IMR-90 (cell line): ENCODE results near the gene FBXL4. TPM values are rescaled to one million over a fixed set of nuclear protein-coding genes. Genes with fewer than 3 reads are reported as not detected.

Source experiments
- ATAC-seq: fragments of 200-7000 bp; cut with Tn5 transposase; 2 replicates; pipeline ENCODE4 v1.9.1; 2020; ENCODE audit warnings: low read depth, mild to moderate bottlenecking, moderate library complexity
- BruUV-seq: library from RNA; stranded (reverse); fragments of 400-500 nt; replicated peaks from 2 replicates; lab custom pipeline; 2021; lab: Mats Ljungman, UMichigan
- CTCF ChIA-PET: fragments of 300-600 bp; formaldehyde crosslinking; extraction: SDS; loops from one replicate; lab custom pipeline; 2021; ENCODE audit warnings: antibody characterized with exemption; lab: Yijun Ruan, JAX
- POLR2A ChIA-PET: fragments of 300-600 bp; sonication (Branson Sonifier 250); formaldehyde crosslinking; loops from one replicate; lab custom pipeline; 2022; ENCODE audit warnings: antibody characterized with exemption; ENCODE audit not compliant: unreplicated experiment; lab: Charles Lee
- DNase-seq: peaks from one replicate; pipeline ENCODE4 v3.0.0; 2013
- H2AFZ ChIP-seq: replicated peaks from 2 replicates; pipeline ENCODE3; 2013; ENCODE audit warnings: low read length, mild to moderate bottlenecking; ENCODE audit not compliant: poor library complexity
- H2AK5ac ChIP-seq: 2 replicates; pipeline ENCODE4 v1.6.1; 2013; ENCODE audit warnings: low read depth, low read length, inconsistent platforms
- H2AK9ac ChIP-seq: replicated peaks from 2 replicates; pipeline ENCODE3; 2013; ENCODE audit warnings: mild to moderate bottlenecking, low read depth, low read length, moderate library complexity; ENCODE audit not compliant: poor library complexity
- H2BK120ac ChIP-seq: 2 replicates; pipeline ENCODE4 v1.6.1; 2013; ENCODE audit warnings: low read depth, low read length, inconsistent platforms
- H2BK15ac ChIP-seq: 3 replicates; pipeline ENCODE4 v1.6.1; 2013; ENCODE audit warnings: low read depth, low read length, inconsistent platforms
- H2BK20ac ChIP-seq: 2 replicates; pipeline ENCODE4 v1.6.1; 2013; ENCODE audit warnings: low read depth, mild to moderate bottlenecking, inconsistent platforms, low read length, moderate library complexity
- H2BK5ac ChIP-seq: 2 replicates; pipeline ENCODE4 v1.6.1; 2013; ENCODE audit warnings: mild to moderate bottlenecking, low read depth, low read length, inconsistent platforms; ENCODE audit not compliant: poor library complexity, severe bottlenecking
- H3K14ac ChIP-seq: replicated peaks from 2 replicates; pipeline ENCODE4 v1.6.1; 2013; ENCODE audit warnings: low read depth, low read length, inconsistent platforms
- H3K18ac ChIP-seq: 2 replicates; pipeline ENCODE4 v1.6.1; 2013; ENCODE audit warnings: low read depth, low read length, control low read depth
- H3K23ac ChIP-seq: 2 replicates; pipeline ENCODE4 v1.6.1; 2013; ENCODE audit warnings: low read depth, low read length, inconsistent platforms
- H3K27ac ChIP-seq: 2 replicates; pipeline ENCODE4 v1.5.1; 2013; ENCODE audit warnings: mild to moderate bottlenecking, control low read depth, low read length; ENCODE audit not compliant: insufficient read depth
- H3K27me3 ChIP-seq: 2 replicates; pipeline ENCODE4 v1.6.1; 2013; ENCODE audit warnings: low read length; ENCODE audit not compliant: control insufficient read depth, insufficient read depth
- H3K36me3 ChIP-seq: 2 replicates; pipeline ENCODE4 v1.6.1; 2013; ENCODE audit warnings: low read length, mixed read lengths; ENCODE audit not compliant: control insufficient read depth, insufficient read depth
- H3K4ac ChIP-seq: 2 replicates; pipeline ENCODE4 v1.6.1; 2013; ENCODE audit warnings: low read depth, low read length, inconsistent platforms
- H3K4me1 ChIP-seq: 2 replicates; pipeline ENCODE4 v1.6.1; 2013; ENCODE audit warnings: low read length, mixed read lengths; ENCODE audit not compliant: control insufficient read depth, insufficient read depth
- H3K4me2 ChIP-seq: 2 replicates; pipeline ENCODE4 v1.6.1; 2013; ENCODE audit warnings: low read depth, mild to moderate bottlenecking, control low read depth, low read length, moderate library complexity
- H3K4me3 ChIP-seq: 2 replicates; pipeline ENCODE4 v1.5.1; 2013; ENCODE audit warnings: low read depth, mild to moderate bottlenecking, control low read depth, low read length, moderate library complexity; ENCODE audit not compliant: insufficient read depth
- H3K56ac ChIP-seq: 2 replicates; pipeline ENCODE4 v1.6.1; 2013; ENCODE audit warnings: low read length, inconsistent platforms; ENCODE audit not compliant: insufficient read depth; ENCODE audit errors: extremely low read depth
- H3K79me1 ChIP-seq, 2 experiments: 2 replicates each; pipeline ENCODE4 v1.6.1; 2013; ENCODE audit warnings: low read length in 2 of 2, inconsistent platforms in 1 of 2, low read depth in 1 of 2
- H3K9ac ChIP-seq: 2 replicates; pipeline ENCODE4 v1.6.1; 2013; ENCODE audit warnings: low read depth, low read length, control low read depth
- H3K9me1 ChIP-seq: 2 replicates; pipeline ENCODE4 v1.6.1; 2013; ENCODE audit warnings: low read length, inconsistent platforms; ENCODE audit not compliant: insufficient read depth
- H3K9me3 ChIP-seq: 2 replicates; pipeline ENCODE4 v1.6.1; 2013; ENCODE audit warnings: low read length; ENCODE audit not compliant: control insufficient read depth, insufficient read depth
- H4K20me1 ChIP-seq: 2 replicates; pipeline ENCODE4 v1.6.1; 2013; ENCODE audit warnings: low read length, inconsistent platforms; ENCODE audit not compliant: insufficient read depth
- H4K5ac ChIP-seq: 2 replicates; pipeline ENCODE4 v1.6.1; 2013; ENCODE audit warnings: mild to moderate bottlenecking, low read depth, low read length, control low read depth
- H4K8ac ChIP-seq, 2 experiments: 2 replicates each; pipeline ENCODE4 v1.6.1; 2013; ENCODE audit warnings: low read depth in 2 of 2, low read length in 2 of 2, control low read depth in 1 of 2, inconsistent platforms in 1 of 2
- H4K91ac ChIP-seq: 2 replicates; pipeline ENCODE4 v1.6.1; 2013; ENCODE audit warnings: low read depth, low read length, inconsistent platforms; ENCODE audit not compliant: insufficient read depth
- BHLHE40 ChIP-seq: fragments of 150-350 bp; IDR thresholded peaks from 2 replicates; pipeline ENCODE4 v1.6.1; 2016; ENCODE audit warnings: mild to moderate bottlenecking, low read depth, low read length
- CEBPB ChIP-seq: IDR thresholded peaks from 2 replicates; pipeline ENCODE4 v1.6.1; 2012; ENCODE audit warnings: low read depth, low read length, improper control_type of control experiment
- FOS ChIP-seq: fragments of 150-350 bp; IDR thresholded peaks from 2 replicates; pipeline ENCODE4 v1.6.1; 2016; ENCODE audit warnings: low read depth, low read length
- MAFK ChIP-seq: IDR thresholded peaks from 2 replicates; pipeline ENCODE4 v1.6.1; 2012; ENCODE audit warnings: low read depth, low read length, improper control_type of control experiment
- MXI1 ChIP-seq: IDR thresholded peaks from 2 replicates; pipeline ENCODE4 v1.6.1; 2012; ENCODE audit warnings: low read depth, mild to moderate bottlenecking, low read length, moderate library complexity, borderline replicate concordance
- NFE2L2 ChIP-seq: fragments of 150-350 bp; IDR thresholded peaks from 2 replicates; pipeline ENCODE4 v1.6.1; 2016; ENCODE audit warnings: low read depth, mild to moderate bottlenecking, low read length
- POLR2A ChIP-seq: IDR thresholded peaks from 2 replicates; pipeline ENCODE4 v1.6.1; 2012; ENCODE audit warnings: mild to moderate bottlenecking, low read depth, low read length
- RAD21 ChIP-seq: IDR thresholded peaks from 2 replicates; pipeline ENCODE4 v1.6.1; 2012; ENCODE audit warnings: low read length, improper control_type of control experiment
- RCOR1 ChIP-seq: IDR thresholded peaks from 2 replicates; pipeline ENCODE4 v1.6.1; 2012; ENCODE audit warnings: mild to moderate bottlenecking, low read length, improper control_type of control experiment; ENCODE audit not compliant: insufficient replicate concordance
- RFX5 ChIP-seq: IDR thresholded peaks from 2 replicates; pipeline ENCODE4 v1.8.0; 2012; ENCODE audit warnings: low read depth, mild to moderate bottlenecking, low read length, moderate library complexity
- SMC3 ChIP-seq: fragments of 150-350 bp; IDR thresholded peaks from 2 replicates; pipeline ENCODE4 v1.6.1; 2016; ENCODE audit warnings: low read depth, mild to moderate bottlenecking, antibody characterized with exemption, low read length, moderate library complexity
- USF2 ChIP-seq: fragments of 150-350 bp; IDR thresholded peaks from 2 replicates; pipeline ENCODE4 v1.6.1; 2017; ENCODE audit warnings: mild to moderate bottlenecking, antibody characterized with exemption, low read length, low read depth
- WGBS, 2 experiments: methylation state at CpG; one replicate each; pipeline versions ENCODE4 v1.1.5 to v1.1.7; 2013; ENCODE audit warnings: missing lambda C conversion rate in 2 of 2; ENCODE audit not compliant: insufficient read length in 1 of 2; ENCODE audit errors: extremely low coverage in 2 of 2; 5-methylcytosine and 5-hydroxymethylcytosine counted together
- dilution Hi-C: fragments of 300-500 bp; cut with HindIII; formaldehyde crosslinking; loops from one replicate; pipeline ENCODE4 v1.14.3; 2018; ENCODE audit warnings: low sequenced_read_pairs; ENCODE audit not compliant: unreplicated experiment
- in situ Hi-C: fragments of 300-500 bp; cut with MboI; formaldehyde crosslinking; loops from 3 replicates; pipeline ENCODE4 v1.14.3; 2019; ENCODE audit warnings: low sequenced_read_pairs, inconsistent platforms, mixed read lengths
- intact Hi-C: fragments of 100-400 bp; cut with micrococcal nuclease; formaldehyde crosslinking; loops from 2 replicates; pipeline ENCODE4 v1.10.0; 2022
- polyA plus RNA-seq, 3 experiments: library from polyadenylated mRNA; depleted of rRNA; stranded (reverse); fragments of >200 nt; gene quantifications; 2 replicates each; pipeline ENCODE4 v1.2.3, GENCODE V29; 2012; ENCODE audit warnings: low replicate concordance in 1 of 3
- total RNA-seq: library from RNA; depleted of rRNA; stranded (reverse); fragments of >200 nt; gene quantifications from 2 replicates; pipeline ENCODE4 v1.2.3, GENCODE V29; 2012

Gene FBXL4
- total and polyA plus RNA-seq, 2 of the 4 experiments (the other 2 are of a cell fraction): 7.8 to 17.6 TPM

GRCh38 chr6:98931696-98932095 is 16.1 kb downstream of the FBXL4 start:
- intact Hi-C loops (no loop called here), dilution Hi-C loops (no loop called here), in situ Hi-C loops (no loop called here)
- Histone ChIP-seq H2BK120ac (no peak overlapping the region), H2BK20ac (no peak overlapping the region), H3K23ac (no peak overlapping the region), H3K9me1 (no peaks in the 10 kb centered on the region; the same call in 1 of the 2 replicates), H3K4me2 (no peak overlapping the region), H4K8ac (no peak overlapping the region), H3K79me1 (peaks cover 16 to 27% of the 10 kb centered on the region in 2 experiments), H3K9ac (no peak overlapping the region), H2AK9ac (no peak overlapping the region), H3K36me3 (no peaks in the 10 kb centered on the region), H3K27me3 (no peaks in the 10 kb centered on the region), H2BK5ac (no peak overlapping the region), H4K20me1 (no peaks in the 10 kb centered on the region; the same call in 1 of the 2 replicates), H2BK15ac (no peak overlapping the region), H4K5ac (no peak overlapping the region), H3K4ac (no peak overlapping the region), H2AK5ac (no peak overlapping the region), H4K91ac (no peak overlapping the region), H3K4me3 (no peak overlapping the region), H2AFZ (no peak overlapping the region), H3K14ac (no peak overlapping the region), H3K4me1 (no peaks in the 10 kb centered on the region), H3K27ac (no peak overlapping the region), H3K56ac (no peak overlapping the region), H3K18ac (no peak overlapping the region), H3K9me3 (no peaks in the 10 kb centered on the region)
- ATAC-seq: no peak
- no CpG with 5 or more reads among the region's 3 CpGs for WGBS, 2 experiments
- ChIA-PET POLR2A (no interaction called here), CTCF (no interaction called here)
- no peak for DNase-seq
- no peak for TF ChIP-seq NFE2L2
- TF ChIP-seq SMC3: no peak
- TF ChIP-seq POLR2A: no peak
- no peak for TF ChIP-seq CEBPB
- TF ChIP-seq MAFK: no peak
- TF ChIP-seq BHLHE40: no peak
- TF ChIP-seq FOS: no peak
- no peak for TF ChIP-seq RCOR1
- no peak for TF ChIP-seq MXI1
- TF ChIP-seq RFX5: no peak
- TF ChIP-seq RAD21: no peak
- no peak for TF ChIP-seq USF2
- no TSS peak for BruUV-seq
